Astrocyte (in vitro differentiated cells and primary cell): ENCODE measurements around the gene SERPINE2. TPM values are rescaled to one million over a fixed set of nuclear protein-coding genes. Genes with fewer than 3 reads are reported as not detected.

Experiments used
- DNase-seq: peaks from one replicate; pipeline ENCODE4 v3.0.0-alpha.2; 2010; ENCODE audit warnings: low read depth
- FAIRE-seq: peaks from 2 replicates; lab custom pipeline; 2011; peaks lifted over from hg19 to GRCh38; lab: Jason Lieb, UNC
- H2AFZ ChIP-seq: 2 replicates; pipeline ENCODE4 v1.6.0; 2012; ENCODE audit warnings: low read depth, low read length, inconsistent platforms
- H3K27ac ChIP-seq: 2 replicates; pipeline ENCODE4 v1.5.1; 2011; ENCODE audit warnings: low read depth, low read length, inconsistent platforms
- H3K27me3 ChIP-seq: 2 replicates; pipeline ENCODE4 v1.6.0; 2011; ENCODE audit warnings: low read length, inconsistent platforms; ENCODE audit not compliant: insufficient read depth
- H3K36me3 ChIP-seq: 2 replicates; pipeline ENCODE4 v1.5.1; 2011; ENCODE audit warnings: low read length, inconsistent platforms; ENCODE audit not compliant: insufficient read depth
- H3K4me1 ChIP-seq: 2 replicates; pipeline ENCODE4 v1.5.1; 2011; ENCODE audit warnings: low read length, inconsistent platforms; ENCODE audit not compliant: insufficient read depth
- H3K4me2 ChIP-seq: 2 replicates; pipeline ENCODE4 v1.6.0; 2012; ENCODE audit warnings: low read length, inconsistent platforms
- H3K4me3 ChIP-seq: 2 replicates; pipeline ENCODE4 v1.5.1; 2011; ENCODE audit warnings: low read depth, mild to moderate bottlenecking, low read length, inconsistent platforms; ENCODE audit not compliant: insufficient read depth
- H3K79me2 ChIP-seq: 2 replicates; pipeline ENCODE4 v1.6.0; 2012; ENCODE audit warnings: mild to moderate bottlenecking, low read length, inconsistent platforms; ENCODE audit not compliant: insufficient read depth
- H3K9ac ChIP-seq: 2 replicates; pipeline ENCODE4 v1.6.0; 2012; ENCODE audit warnings: mild to moderate bottlenecking, low read length, inconsistent platforms
- H3K9me3 ChIP-seq: 2 replicates; pipeline ENCODE4 v1.5.1; 2012; ENCODE audit warnings: low read depth, mild to moderate bottlenecking, low read length, inconsistent platforms; ENCODE audit not compliant: insufficient read depth
- H4K20me1 ChIP-seq: 2 replicates; pipeline ENCODE4 v1.6.0; 2012; ENCODE audit warnings: low read length, inconsistent platforms; ENCODE audit not compliant: insufficient read depth
- H3K27ac Mint-ChIP-seq: one replicate; pipeline ENCODE4 v1.8.0; 2021; ENCODE audit warnings: mild to moderate bottlenecking, mixed read lengths; ENCODE audit not compliant: unreplicated experiment
- H3K27me3 Mint-ChIP-seq: one replicate; pipeline ENCODE4 v1.8.0; 2021; ENCODE audit warnings: low read depth, mixed read lengths; ENCODE audit not compliant: unreplicated experiment
- H3K36me3 Mint-ChIP-seq: one replicate; pipeline ENCODE4 v1.8.0; 2021; ENCODE audit warnings: low read depth, mixed read lengths; ENCODE audit not compliant: unreplicated experiment
- H3K4me1 Mint-ChIP-seq: one replicate; pipeline ENCODE4 v1.8.0; 2021; ENCODE audit warnings: low read depth, mixed read lengths; ENCODE audit not compliant: unreplicated experiment
- H3K4me3 Mint-ChIP-seq: one replicate; pipeline ENCODE4 v1.8.0; 2021; ENCODE audit warnings: mild to moderate bottlenecking, moderate library complexity, mixed read lengths; ENCODE audit not compliant: unreplicated experiment
- H3K9me3 Mint-ChIP-seq: one replicate; pipeline ENCODE4 v1.8.0; 2021; ENCODE audit warnings: mild to moderate bottlenecking, mixed read lengths; ENCODE audit not compliant: unreplicated experiment
- EZH2 ChIP-seq: IDR thresholded peaks from 2 replicates; pipeline ENCODE4 v1.6.1; 2012; ENCODE audit warnings: mild to moderate bottlenecking, low read length, inconsistent platforms; ENCODE audit not compliant: insufficient read depth
- total RNA-seq: library from RNA; stranded (reverse); gene quantifications from 2 replicates; pipeline ENCODE4 v1.2.1, GENCODE V29; 2021
- TF ChIP-seq, protein P1 (sequence below): IDR thresholded peaks from 2 replicates; pipeline ENCODE4 v1.5.1; 2011; ENCODE audit warnings: low read depth, mild to moderate bottlenecking, inconsistent platforms, low read length, moderate library complexity; ENCODE audit not compliant: insufficient read depth

SERPINE2 gene
- total RNA-seq, 1 donor from 2014 or later = 375 TPM

DNA sequence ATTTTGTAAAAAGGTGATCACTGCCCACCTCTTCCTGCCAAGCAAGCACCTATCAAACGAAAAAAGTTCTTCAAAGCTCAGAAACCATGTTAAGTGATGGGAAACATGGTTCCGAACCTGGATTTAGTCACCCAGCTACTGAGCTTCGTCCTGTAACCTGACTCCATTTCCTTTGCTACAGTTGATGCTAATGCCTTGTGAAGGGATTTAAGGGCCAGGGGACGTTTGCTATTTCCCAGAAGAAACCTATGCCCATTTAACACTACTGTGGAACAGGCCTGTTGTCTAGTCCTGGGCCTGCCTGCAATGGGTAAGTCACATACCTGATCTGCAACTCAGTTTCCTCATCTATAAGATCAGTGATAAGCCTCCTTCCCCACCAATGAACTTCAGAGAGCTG, 14.8 kb downstream of the SERPINE2 start:
- Histone ChIP-seq H3K4me3 (no peak overlapping the region), H3K27me3 (no peaks in the 10 kb centered on the region), H3K36me3 (no peaks in the 10 kb centered on the region), H3K9me3 (no peaks in the 10 kb centered on the region), H3K4me2 (no peak overlapping the region), H2AFZ (no peak overlapping the region), H3K79me2 (peaks cover 29% of the 10 kb centered on the region), H4K20me1 (peaks cover 17% of the 10 kb centered on the region), H3K9ac (no peak overlapping the region), H3K4me1 (no peaks in the 10 kb centered on the region), H3K27ac (no peak overlapping the region)
- H3K4me3 Mint-ChIP-seq = no peak overlapping the region
- FAIRE-seq (no peak), DNase-seq (no peak)
- H3K4me1 Mint-ChIP-seq = peaks cover 8% of the 10 kb centered on the region
- no peaks in the 10 kb centered on the region for H3K27me3 Mint-ChIP-seq
- no peak overlapping the region for H3K27ac Mint-ChIP-seq
- TF ChIP-seq, protein P1, sequence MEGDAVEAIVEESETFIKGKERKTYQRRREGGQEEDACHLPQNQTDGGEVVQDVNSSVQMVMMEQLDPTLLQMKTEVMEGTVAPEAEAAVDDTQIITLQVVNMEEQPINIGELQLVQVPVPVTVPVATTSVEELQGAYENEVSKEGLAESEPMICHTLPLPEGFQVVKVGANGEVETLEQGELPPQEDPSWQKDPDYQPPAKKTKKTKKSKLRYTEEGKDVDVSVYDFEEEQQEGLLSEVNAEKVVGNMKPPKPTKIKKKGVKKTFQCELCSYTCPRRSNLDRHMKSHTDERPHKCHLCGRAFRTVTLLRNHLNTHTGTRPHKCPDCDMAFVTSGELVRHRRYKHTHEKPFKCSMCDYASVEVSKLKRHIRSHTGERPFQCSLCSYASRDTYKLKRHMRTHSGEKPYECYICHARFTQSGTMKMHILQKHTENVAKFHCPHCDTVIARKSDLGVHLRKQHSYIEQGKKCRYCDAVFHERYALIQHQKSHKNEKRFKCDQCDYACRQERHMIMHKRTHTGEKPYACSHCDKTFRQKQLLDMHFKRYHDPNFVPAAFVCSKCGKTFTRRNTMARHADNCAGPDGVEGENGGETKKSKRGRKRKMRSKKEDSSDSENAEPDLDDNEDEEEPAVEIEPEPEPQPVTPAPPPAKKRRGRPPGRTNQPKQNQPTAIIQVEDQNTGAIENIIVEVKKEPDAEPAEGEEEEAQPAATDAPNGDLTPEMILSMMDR = no peak
- TF ChIP-seq EZH2 = no peak
- H3K36me3 Mint-ChIP-seq = peaks cover 6% of the 10 kb centered on the region
- no peaks in the 10 kb centered on the region for H3K9me3 Mint-ChIP-seq

DNA sequence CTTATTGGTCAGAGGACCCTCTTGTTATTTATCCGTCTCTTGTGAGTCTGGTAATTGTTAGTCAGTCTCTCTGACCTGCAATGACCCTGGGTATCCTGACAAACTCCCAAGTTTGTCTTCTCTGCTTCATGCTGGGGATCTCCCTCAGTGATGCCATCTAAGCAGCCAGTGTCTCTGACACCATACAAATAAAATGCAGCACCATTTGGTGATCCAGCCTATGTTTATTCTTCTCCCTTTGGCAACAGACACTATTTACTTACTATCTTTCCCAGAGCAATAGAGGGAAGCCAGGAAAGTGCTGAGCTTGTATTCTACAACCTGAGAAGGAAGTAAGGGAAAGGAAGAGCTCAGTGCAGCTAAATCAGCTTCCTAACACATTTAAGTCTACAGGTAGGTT, 15.9 kb downstream of the SERPINE2 start:
- FAIRE-seq (no peak), DNase-seq (peak; percentile 25)
- no peak overlapping the region for H3K9ac ChIP-seq
- peaks cover 6% of the 10 kb centered on the region for H3K36me3 Mint-ChIP-seq
- H3K9me3 Mint-ChIP-seq = no peaks in the 10 kb centered on the region
- H3K36me3 ChIP-seq = no peaks in the 10 kb centered on the region
- no peak overlapping the region for H3K27ac Mint-ChIP-seq
- H3K4me2 ChIP-seq = no peak overlapping the region
- H3K27me3 ChIP-seq = no peaks in the 10 kb centered on the region
- H3K27me3 Mint-ChIP-seq = no peaks in the 10 kb centered on the region
- no peak overlapping the region for H3K4me3 Mint-ChIP-seq
- H3K4me1 Mint-ChIP-seq = peaks cover 11% of the 10 kb centered on the region
- TF ChIP-seq, protein P1 = no peak
- no peak for TF ChIP-seq EZH2
- H2AFZ ChIP-seq = no peak overlapping the region
- no peak overlapping the region for H3K27ac ChIP-seq
- H3K4me1 ChIP-seq = no peaks in the 10 kb centered on the region
- peaks cover 26% of the 10 kb centered on the region for H3K79me2 ChIP-seq
- no peak overlapping the region for H3K4me3 ChIP-seq
- H4K20me1 ChIP-seq = peaks cover 10% of the 10 kb centered on the region
- no peaks in the 10 kb centered on the region for H3K9me3 ChIP-seq

DNA sequence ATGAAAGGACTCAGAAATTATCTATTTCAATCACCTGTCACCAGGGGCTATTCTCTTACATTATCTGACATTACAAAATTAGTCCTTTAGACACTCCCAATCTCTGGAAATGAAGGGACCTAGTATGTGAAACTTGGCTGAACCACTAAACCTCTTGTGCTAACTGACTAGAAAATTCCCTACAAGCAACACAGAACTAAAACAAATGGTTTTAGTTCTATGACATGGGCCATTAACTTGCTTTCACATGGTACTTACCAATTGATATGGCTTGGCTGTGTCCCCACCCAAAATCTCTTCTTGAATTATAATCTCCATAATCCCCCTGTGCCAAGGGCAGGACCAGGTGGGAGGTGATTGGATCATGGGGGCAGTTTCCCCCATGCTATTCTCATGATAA, 16.6 kb downstream of the SERPINE2 start:
- Histone ChIP-seq H3K79me2 (peaks cover 21% of the 10 kb centered on the region), H2AFZ (no peak overlapping the region), H3K9ac (no peak overlapping the region), H3K4me3 (no peak overlapping the region), H3K4me2 (no peak overlapping the region), H4K20me1 (peaks cover 10% of the 10 kb centered on the region), H3K27ac (no peak overlapping the region), H3K36me3 (no peaks in the 10 kb centered on the region), H3K9me3 (no peaks in the 10 kb centered on the region), H3K27me3 (no peaks in the 10 kb centered on the region), H3K4me1 (no peaks in the 10 kb centered on the region)
- H3K4me3 Mint-ChIP-seq = no peak overlapping the region
- H3K27ac Mint-ChIP-seq = no peak overlapping the region
- FAIRE-seq (no peak), DNase-seq (no peak)
- TF ChIP-seq EZH2 = no peak
- TF ChIP-seq, protein P1 = no peak
- no peaks in the 10 kb centered on the region for H3K27me3 Mint-ChIP-seq
- peaks cover 11% of the 10 kb centered on the region for H3K4me1 Mint-ChIP-seq
- H3K36me3 Mint-ChIP-seq = peaks cover 6% of the 10 kb centered on the region
- H3K9me3 Mint-ChIP-seq = no peaks in the 10 kb centered on the region
